Esophagus squamous epithelium (tissue), 4 donors: Measurements from ENCODE around the gene TRABD2A.

Experiments used
- POLR2A ChIP-seq, 4 donors: fragments of 450-650 bp; IDR thresholded peaks; one replicate each; pipeline ENCODE4 v1.6.1; 2017; ENCODE audit warnings: antibody characterized with exemption in 4 of 4, mild to moderate bottlenecking in 4 of 4, moderate library complexity in 3 of 4
- TF ChIP-seq, protein P1 (sequence below), 6 experiments: fragments of 450-650 bp in 4 of 6; fragments of 200-600 bp in 2 of 6; sonication (generic) in 2 of 6; IDR thresholded peaks; one replicate each; pipeline ENCODE4 v1.5.1; 2016 to 2019; ENCODE audit warnings: antibody characterized with exemption in 6 of 6, mild to moderate bottlenecking in 4 of 6, moderate library complexity in 4 of 6

DNA sequence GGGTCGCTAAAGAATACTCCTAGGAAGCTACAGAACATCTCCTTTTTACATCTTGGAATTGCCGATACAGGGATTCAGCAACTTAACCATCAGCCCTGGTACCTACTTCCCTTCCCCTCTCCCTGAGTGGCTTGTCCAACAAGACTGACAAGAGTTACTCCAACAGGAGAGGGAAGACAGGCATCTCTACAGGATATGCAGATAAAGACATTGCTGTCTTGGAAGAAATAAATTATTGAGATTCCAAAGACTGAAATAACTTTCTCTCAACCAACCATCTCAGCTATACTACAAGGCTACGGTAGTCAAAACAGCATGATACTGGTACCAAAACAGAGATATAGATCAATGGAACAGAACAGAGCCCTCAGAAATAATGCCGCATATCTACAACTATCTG is 87.2 kb downstream of the TRABD2A start:
- TF ChIP-seq, protein P1, sequence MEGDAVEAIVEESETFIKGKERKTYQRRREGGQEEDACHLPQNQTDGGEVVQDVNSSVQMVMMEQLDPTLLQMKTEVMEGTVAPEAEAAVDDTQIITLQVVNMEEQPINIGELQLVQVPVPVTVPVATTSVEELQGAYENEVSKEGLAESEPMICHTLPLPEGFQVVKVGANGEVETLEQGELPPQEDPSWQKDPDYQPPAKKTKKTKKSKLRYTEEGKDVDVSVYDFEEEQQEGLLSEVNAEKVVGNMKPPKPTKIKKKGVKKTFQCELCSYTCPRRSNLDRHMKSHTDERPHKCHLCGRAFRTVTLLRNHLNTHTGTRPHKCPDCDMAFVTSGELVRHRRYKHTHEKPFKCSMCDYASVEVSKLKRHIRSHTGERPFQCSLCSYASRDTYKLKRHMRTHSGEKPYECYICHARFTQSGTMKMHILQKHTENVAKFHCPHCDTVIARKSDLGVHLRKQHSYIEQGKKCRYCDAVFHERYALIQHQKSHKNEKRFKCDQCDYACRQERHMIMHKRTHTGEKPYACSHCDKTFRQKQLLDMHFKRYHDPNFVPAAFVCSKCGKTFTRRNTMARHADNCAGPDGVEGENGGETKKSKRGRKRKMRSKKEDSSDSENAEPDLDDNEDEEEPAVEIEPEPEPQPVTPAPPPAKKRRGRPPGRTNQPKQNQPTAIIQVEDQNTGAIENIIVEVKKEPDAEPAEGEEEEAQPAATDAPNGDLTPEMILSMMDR (IDR thresholded peaks at IDR 0.05) = no peak
- no peak for TF ChIP-seq POLR2A (IDR thresholded peaks at IDR 0.05)
